HEK293T (cell line): ENCODE measurements around the gene CERS2.
"Not testable (repeated sequence)": the region's sequence is repeated elsewhere in the genome, so short reads cannot be mapped to it uniquely, and the experiment has no call there.

Experiments
- BHLHE40 ChIP-seq: fragments of 450-650 bp; IDR thresholded peaks from 2 replicates; pipeline ENCODE4 v1.6.1; 2016; ENCODE audit warnings: mild to moderate bottlenecking, moderate library complexity, borderline replicate concordance
- CTBP1 ChIP-seq: fragments of 450-650 bp; IDR thresholded peaks from 2 replicates; pipeline ENCODE4 v1.6.1; 2016; ENCODE audit warnings: borderline replicate concordance
- ELF4 ChIP-seq: fragments of 450-650 bp; IDR thresholded peaks from 2 replicates; pipeline ENCODE4 v1.6.1; 2017; ENCODE audit warnings: antibody characterized with exemption
- FOXA1 ChIP-seq: fragments of 450-650 bp; IDR thresholded peaks from 2 replicates; pipeline ENCODE4 v1.6.1; 2016; ENCODE audit warnings: mild to moderate bottlenecking
- FOXK2 ChIP-seq: fragments of 450-650 bp; IDR thresholded peaks from 2 replicates; pipeline ENCODE4 v1.6.1; 2016; ENCODE audit warnings: mild to moderate bottlenecking
- FOXM1 ChIP-seq: fragments of 450-650 bp; IDR thresholded peaks from 2 replicates; pipeline ENCODE4 v1.6.1; 2017; ENCODE audit warnings: mild to moderate bottlenecking, borderline replicate concordance
- HDGF ChIP-seq: fragments of 450-650 bp; IDR thresholded peaks from 2 replicates; pipeline ENCODE4 v1.6.1; 2017; ENCODE audit warnings: antibody characterized with exemption, borderline replicate concordance
- L3MBTL2 ChIP-seq: fragments of 450-650 bp; conservative IDR thresholded peaks from 2 replicates; pipeline ENCODE4 v1.6.1; 2016; ENCODE audit warnings: mild to moderate bottlenecking
- PKNOX1 ChIP-seq: fragments of 450-650 bp; IDR thresholded peaks from 2 replicates; pipeline ENCODE4 v1.6.1; 2016
- SP1 ChIP-seq: fragments of 450-650 bp; IDR thresholded peaks from 2 replicates; pipeline ENCODE4 v1.6.1; 2017
- TARDBP ChIP-seq: fragments of 450-650 bp; IDR thresholded peaks from 2 replicates; pipeline ENCODE4 v1.6.1; 2016
- ZNF384 ChIP-seq: fragments of 450-650 bp; IDR thresholded peaks from 2 replicates; pipeline ENCODE4 v1.6.1; 2016

GRCh38 chr1:150928775-150929174, 45.9 kb downstream of the CERS2 start:
- TF ChIP-seq ZNF384, BHLHE40, FOXA1, HDGF, SP1, FOXM1, FOXK2, L3MBTL2, TARDBP, PKNOX1, CTBP1, ELF4: not testable (repeated sequence)
